GM21619 (cell line): ENCODE measurements around the gene STX8.
A peak's percentile ranks its signal among the peaks of the same experiment; 100 is the strongest.
"Not testable (repeated sequence)": the region's sequence is repeated elsewhere in the genome, so short reads cannot be mapped to it uniquely, and the experiment has no call there.

ENCODE experiments used
- ATAC-seq: cut with Tn5 transposase; IDR thresholded peaks from one replicate; pipeline ENCODE4 v1.9.1; 2021; ENCODE audit not compliant: unreplicated experiment

Gene STX8

GRCh38 chr17:9575381-9576101 lies at the start of gene STX8:
TSS of gene STX8 (minus strand) at chr17:9575820. CDS start at chr17:9575808, 12 bp downstream.
- ATAC-seq = peak; percentile 75

- ATAC-seq = no peak
Measured at GRCh38 chr17:9622961-9623360, 47.3 kb upstream of the STX8 start.

GRCh38 chr17:9615486-9615885 lies 39.9 kb upstream of the STX8 start:
- ATAC-seq = no peak

- no peak for ATAC-seq
Measured at GRCh38 chr17:9612006-9612405, 36.4 kb upstream of the STX8 start.

GRCh38 chr17:9611557-9611956 lies 35.9 kb upstream of the STX8 start:
- no peak for ATAC-seq

GRCh38 chr17:9607058-9607457 lies 31.4 kb upstream of the STX8 start:
- not testable (repeated sequence) for ATAC-seq

- ATAC-seq = no peak
Measured at GRCh38 chr17:9606453-9606852, 30.8 kb upstream of the STX8 start.

GRCh38 chr17:9604583-9604982 lies 29.0 kb upstream of the STX8 start:
- ATAC-seq = not testable (repeated sequence)

GRCh38 chr17:9598661-9599060 lies 23.0 kb upstream of the STX8 start:
- ATAC-seq = no peak

- not testable (repeated sequence) for ATAC-seq
Measured at GRCh38 chr17:9597638-9598037, 22.0 kb upstream of the STX8 start.

GRCh38 chr17:9594065-9594464 lies 18.4 kb upstream of the STX8 start:
- ATAC-seq = no peak

- no peak for ATAC-seq
Measured at GRCh38 chr17:9587969-9588656, 12.5 kb upstream of the STX8 start.

- ATAC-seq = no peak
Measured at GRCh38 chr17:9577373-9577709, 1.7 kb upstream of the STX8 start.

- ATAC-seq = no peak
Measured at GRCh38 chr17:9576521-9577372, 1.1 kb upstream of the STX8 start, which contains the start of gene CFAP52. TSS of gene CFAP52 (plus strand) at chr17:9576642. CDS start at chr17:9576696, 54 bp downstream.

GRCh38 chr17:9571201-9571600 lies 4.4 kb downstream of the STX8 start:
- ATAC-seq = no peak

- no peak for ATAC-seq
Measured at GRCh38 chr17:9568957-9569588, 6.5 kb downstream of the STX8 start.

GRCh38 chr17:9568004-9568403 lies 7.6 kb downstream of the STX8 start:
- no peak for ATAC-seq

GRCh38 chr17:9566739-9567138 lies 8.9 kb downstream of the STX8 start:
- not testable (repeated sequence) for ATAC-seq

GRCh38 chr17:9566067-9566466 lies 9.6 kb downstream of the STX8 start:
- no peak for ATAC-seq

GRCh38 chr17:9564104-9564503 lies 11.5 kb downstream of the STX8 start:
- no peak for ATAC-seq

- ATAC-seq = no peak
Measured at GRCh38 chr17:9557857-9558256, 17.8 kb downstream of the STX8 start.
